GM18499 (cell line): Measurements from ENCODE around the gene DLX2.

Source experiments
- ATAC-seq: cut with Tn5 transposase; IDR thresholded peaks from one replicate; pipeline ENCODE4 v1.9.1; 2021; ENCODE audit warnings: moderate number of reproducible peaks; ENCODE audit not compliant: insufficient read depth, unreplicated experiment

Gene DLX2

DNA sequence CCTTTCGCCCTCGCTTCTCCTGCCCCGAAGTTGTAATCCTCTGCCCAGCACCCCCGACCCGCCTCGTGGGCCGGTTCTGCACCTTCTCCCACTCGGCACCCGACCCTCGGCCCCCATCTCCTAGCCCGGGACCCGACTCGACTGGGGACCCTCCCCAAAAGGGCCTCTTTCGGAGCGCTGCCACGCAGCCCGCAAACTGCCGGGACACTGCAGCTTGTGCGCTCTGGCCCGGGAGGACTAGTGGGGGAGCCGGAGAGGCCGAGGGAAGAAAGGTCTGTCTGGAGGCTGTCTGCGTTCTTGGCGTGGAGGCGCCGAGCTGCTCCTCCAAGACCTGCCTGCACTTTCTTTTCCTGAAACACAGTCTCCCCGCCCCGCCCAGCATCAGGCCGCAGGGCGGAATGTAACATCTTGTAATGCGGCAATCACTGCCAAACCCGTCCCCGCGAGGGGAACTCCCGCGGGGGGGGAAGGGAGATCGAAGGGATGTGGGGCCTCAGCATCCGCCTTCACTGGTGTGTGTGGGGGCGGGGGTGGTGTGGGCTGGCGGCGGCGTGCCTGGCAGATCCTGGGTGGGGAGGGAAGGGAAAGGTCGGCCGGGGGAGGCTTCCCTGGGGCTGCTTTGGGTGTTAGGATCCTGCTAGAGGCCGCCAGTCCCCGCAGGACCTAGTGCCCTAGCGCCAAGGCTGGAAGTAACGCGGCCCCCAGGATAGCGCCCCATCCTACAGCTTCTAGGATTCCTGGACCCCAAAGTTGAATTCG, 7.4 kb downstream of the DLX2 start:
- ATAC-seq = no peak

DNA sequence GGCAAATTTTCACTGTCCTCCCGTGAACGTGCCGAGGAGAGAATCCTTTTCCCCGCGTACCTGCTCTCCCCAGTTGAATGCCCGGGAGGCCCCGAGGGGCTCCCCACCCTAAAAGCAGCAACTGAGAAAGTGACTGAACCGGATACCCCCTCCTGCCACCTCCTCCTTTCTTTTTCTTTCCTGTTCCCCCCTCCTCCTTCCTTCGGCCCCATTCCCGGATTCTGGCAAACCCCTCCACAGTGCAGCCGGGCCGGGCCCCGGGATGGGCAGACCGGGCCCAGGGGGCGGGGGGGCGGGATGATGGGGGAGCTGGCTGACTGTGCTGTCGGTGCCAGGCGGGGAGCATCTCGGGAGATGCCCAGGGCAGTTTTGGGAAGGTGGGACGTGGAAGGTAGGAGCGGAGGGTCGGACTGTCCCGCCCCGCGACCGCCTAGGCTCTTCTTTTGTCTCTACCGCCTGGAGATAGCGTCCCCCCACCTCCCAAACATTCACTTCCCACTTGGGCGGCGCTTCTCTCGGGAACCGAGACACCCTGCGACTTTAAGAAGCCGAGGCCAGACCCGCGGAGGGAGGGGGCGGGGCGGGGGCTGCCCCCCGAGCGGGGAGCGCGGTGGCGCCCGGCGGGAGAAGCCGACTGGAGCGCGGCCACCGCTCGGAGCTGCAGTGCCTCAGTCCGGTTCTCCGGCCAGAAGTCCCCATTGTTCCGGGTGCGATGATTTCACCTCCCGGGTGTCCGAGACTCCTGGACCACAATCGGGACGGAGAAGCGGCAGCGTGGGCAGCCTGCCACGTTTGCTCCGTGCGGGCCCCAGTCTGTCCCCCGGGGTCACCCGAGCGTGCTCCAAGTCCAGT, 8.2 kb downstream of the DLX2 start:
- ATAC-seq = no peak

DNA sequence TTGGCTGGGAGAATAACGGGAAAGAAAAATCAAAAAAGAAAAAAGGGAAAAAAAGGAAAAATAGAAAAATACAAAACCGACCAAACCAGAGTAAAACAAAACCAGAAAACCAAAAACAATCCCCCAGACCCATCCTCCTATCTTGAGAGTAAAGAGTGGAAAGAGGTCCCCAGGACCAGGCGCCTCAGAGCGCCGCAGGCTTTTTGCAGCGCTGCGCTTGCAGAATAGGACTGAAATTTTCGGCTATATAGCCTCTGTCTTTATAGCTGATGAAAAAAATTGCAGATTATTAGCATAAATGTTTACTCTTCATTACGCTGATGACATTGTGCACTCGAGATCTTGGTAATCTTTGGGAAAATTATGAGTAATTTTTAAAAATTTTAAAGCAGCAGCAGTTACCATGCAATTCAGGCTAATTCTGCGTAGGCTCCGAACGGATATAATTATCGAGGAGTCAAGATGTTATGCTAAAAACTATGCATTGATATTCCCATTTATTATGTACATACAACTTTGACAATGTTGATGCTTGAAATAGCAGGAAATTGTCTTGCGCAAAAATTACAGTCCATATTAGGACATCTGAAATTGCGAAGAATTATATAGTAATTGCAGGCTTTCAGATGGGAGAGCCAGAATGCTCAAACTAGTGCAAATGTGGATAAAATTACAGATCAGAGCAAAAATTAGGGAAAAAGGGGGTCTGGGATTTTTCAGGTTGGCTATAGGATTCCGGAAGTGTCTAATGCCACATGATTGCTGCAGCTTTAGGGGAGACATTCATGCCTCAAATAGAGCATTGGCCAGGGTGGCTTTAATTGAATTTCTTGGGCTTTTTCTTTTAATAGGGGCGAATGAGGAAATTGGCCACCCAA, 9.0 kb downstream of the DLX2 start:
- no peak for ATAC-seq

DNA sequence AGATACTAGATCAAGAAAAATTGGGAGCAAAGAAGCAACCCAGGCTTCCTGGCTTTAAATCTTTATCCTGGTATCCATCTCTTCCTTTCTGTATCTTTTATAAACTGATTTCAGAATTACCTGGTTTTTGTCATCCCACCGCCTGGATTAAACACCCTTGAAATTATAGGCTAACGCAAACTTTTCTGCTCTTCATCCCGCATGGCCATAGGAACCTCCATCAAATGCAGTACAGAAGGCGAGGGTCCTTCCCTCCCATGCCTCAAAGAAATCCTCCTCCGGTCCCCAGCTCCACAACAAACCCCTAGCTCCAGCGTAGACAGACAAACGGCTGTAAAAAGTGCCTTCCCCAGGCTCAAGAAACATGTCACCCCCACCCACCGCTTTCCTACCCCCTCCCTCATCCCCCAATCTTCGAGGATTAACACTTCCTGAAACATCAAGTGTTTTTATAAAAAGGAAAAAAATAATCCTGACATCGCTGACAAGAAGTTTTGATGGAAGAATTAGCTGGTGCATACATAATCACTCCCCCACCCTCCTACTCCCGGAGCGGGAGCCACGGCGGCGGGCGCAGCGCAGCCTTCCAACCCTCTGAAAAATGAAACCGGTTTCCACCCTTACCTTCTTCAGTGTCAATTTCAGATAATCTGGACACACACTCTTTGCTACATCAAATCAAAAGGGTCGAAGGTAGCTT, 9.8 kb downstream of the DLX2 start:
- no peak for ATAC-seq

DNA sequence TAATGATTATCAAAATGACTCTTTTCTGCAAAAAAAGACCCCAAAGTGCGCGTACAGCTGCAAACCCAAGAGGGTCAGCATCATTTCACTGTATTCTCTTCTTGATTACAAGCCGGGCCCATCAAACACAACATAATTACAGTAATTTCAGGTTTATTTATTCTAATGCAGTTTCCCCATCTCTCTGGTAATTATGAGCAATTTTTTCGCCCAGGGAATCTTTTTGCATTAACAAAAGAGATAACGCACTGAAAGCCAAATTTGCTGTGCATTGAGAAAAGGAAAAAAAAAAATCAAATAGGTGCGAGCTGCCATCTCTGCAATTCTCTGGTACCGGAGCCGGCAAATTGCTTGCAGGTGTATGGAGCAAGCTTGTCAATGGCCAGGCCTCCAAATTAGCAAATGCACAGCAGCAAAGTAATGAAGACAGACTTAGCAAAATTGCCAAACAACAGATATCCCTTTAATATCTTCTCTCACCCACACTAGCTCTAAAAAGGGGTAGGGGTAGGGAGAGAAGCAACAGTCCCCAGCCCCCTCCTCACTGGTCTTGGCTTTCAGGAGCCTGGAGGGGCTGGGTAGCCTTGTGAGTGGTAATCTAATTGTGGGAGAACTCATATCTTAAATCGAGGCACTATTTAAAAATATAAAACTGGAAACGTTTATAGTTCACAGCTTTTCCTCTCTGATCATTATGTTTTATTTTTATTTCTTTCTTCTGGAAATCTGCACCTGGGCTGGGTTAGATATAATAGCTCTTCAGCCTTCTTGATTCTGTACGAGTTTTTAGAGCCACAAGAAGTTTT, 10.7 kb downstream of the DLX2 start:
- no peak for ATAC-seq

DNA sequence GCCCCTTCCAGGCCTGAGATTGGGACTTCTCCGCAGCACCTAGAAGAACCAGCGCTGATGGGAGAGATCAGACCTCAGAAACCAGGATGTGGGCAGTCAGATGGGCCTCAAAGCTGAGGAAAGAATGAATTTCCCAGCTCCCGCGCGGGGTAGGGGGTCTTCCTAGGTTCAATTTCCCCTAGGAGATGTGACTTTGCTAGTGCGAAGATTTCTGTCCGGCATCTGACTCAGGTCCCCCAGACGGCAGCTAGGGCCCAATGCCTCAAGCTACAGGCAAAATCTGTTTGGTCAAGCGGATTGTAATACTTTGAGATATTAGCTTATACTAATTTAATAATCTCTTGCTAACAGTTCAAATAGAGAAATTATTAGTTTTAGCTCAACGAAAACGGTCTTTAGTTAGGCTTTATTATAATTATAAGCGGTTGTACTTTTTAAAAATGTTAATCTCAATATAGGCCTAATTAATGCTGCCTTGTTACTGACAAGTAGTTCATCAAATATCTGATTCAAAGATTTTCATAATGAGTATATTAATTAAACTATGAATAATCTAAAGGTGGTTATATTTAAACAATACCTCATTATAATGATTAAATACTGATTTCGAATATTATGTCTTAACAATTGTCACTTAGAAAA, 11.6 kb downstream of the DLX2 start:
- no peak for ATAC-seq

DNA sequence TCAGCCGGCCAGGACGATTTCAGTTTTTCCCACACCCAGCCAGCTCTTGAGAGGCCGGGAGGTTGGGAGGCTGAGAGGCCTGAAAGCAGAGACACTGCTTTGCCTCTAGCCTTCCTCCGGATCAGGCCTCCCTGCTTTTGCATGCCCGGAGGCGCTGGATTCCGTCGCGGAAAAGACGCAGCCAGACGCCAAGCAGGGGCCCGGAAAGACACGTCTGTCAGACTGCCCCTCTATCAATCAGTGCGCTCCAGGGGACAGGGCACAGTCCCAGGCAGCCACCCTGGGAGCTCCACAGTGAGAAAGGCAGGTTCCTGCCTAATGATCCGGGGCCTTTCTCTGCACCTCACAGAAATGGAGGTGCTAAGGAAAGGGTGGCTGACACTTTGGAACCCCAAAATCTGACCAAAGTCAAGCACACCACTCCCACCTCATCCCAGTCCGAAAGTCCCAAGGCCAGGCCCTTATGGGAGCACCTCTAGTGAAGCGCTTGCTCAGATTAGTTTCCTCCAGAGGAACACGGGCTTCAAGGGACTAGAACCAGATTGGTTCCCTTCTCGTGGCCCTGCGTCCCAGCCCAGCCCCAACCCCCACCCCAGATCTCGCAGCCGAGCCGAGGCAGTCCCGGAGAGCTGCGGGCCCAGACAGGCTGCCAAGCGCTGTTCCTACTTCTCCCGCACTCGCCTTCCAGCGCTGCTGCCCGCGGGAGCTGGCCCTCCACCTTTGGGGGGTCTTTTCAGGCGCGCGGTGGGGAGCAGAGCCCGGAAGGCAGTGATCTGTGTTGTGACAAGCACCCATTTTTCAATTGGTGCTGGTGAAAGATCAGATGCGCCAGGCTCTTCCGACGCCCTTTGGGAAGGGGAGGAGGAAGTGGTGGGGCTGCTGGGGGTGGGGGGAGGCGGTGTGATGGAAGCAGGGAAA, 12.4 kb downstream of the DLX2 start:
- no peak for ATAC-seq

DNA sequence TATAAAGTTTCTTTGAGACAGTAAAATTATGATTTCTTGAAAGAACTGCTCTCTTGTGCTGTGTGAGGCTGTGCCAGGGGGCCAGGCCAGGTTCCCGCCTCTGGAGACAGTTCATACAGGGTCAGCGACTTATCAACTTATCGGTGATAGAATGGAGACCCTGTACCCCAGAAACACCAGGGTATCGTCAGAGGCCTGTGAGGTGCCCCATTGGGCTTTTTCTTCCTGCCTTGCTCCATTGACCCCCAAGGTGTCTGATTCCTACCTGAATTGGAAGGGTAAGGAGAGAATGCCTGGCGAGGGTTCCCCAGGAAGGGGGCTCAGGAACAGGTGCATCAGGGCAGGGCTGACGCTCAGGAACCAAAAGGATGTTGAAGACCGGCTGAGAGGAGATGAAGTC, 13.1 kb downstream of the DLX2 start:
- no peak for ATAC-seq

DNA sequence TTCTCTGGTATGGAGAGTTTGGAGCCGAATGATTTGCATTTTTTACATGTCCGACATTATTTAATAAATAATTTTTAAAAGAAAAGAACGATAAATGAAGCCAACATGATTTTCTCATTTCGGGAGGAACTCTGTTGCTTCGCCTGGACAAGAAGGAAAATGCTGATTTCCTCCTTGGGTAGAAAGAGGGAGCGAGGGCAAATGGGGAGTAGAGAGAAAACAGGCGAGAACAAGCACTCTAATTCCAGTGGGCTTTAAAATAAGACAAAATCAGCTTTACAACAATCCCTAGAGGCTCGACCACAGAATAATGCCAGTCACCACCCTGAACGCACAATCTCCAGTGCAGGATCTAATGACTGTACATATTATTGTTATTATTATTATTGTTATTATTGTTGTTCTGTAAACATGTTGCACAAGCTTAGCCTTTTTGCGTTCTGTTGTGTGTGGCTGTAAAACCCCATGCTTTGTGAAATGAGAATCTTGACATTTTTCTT, 13.6 kb downstream of the DLX2 start:
- ATAC-seq = no peak

DNA sequence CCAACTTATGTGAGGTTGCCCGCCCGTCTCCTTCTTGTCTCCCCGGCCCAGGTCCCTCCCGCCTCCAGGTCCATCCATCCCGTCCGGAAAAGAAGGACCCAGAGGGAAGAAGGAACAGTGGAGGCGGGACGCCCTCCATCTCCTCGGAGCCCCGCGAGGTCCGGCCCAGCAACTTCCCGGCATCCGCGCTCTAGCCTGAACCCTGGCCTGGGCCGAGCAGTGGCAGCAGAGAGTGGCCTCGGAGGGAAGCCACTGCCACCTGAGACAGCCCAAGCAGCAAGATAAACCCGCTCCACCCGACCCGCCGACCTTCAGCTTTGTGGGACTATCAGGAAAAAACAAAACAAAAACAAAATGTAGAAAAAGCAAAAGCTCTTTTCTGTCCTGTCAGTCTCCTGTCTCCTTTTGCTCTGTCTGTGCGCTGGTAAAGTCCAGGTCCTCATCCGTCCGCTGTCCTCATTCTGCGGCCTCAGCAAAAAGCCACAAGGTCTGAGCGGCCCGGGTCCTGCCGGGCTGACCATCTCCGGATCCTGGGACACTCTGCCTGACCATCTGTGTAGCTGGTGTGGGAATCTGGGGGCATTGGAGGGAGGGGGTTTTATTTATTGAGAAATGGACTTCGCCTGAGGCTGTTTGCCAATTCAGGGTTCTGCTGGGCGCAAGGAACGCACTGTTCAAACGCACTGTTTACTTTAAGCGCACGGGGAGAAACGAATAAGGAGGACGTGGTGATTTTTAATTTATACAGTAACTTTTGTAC, 14.3 kb downstream of the DLX2 start:
- no peak for ATAC-seq

DNA sequence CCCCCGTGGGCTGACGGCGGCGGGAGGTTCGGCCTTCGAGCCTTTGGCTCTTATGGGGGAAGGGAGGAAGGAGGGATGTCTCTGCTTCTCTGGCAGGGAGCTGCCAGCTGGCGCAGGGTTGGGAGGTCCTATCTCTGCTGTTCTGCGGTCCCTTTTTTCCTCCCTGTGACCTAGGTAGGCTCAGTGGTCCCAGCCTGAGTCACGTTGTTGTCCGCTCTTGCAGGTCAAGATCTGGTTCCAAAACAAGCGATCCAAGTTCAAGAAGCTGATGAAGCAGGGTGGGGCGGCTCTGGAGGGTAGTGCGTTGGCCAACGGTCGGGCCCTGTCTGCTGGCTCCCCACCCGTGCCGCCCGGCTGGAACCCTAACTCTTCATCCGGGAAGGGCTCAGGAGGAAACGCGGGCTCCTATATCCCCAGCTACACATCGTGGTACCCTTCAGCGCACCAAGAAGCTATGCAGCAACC, 14.9 kb downstream of the DLX2 start:
- ATAC-seq = no peak

DNA sequence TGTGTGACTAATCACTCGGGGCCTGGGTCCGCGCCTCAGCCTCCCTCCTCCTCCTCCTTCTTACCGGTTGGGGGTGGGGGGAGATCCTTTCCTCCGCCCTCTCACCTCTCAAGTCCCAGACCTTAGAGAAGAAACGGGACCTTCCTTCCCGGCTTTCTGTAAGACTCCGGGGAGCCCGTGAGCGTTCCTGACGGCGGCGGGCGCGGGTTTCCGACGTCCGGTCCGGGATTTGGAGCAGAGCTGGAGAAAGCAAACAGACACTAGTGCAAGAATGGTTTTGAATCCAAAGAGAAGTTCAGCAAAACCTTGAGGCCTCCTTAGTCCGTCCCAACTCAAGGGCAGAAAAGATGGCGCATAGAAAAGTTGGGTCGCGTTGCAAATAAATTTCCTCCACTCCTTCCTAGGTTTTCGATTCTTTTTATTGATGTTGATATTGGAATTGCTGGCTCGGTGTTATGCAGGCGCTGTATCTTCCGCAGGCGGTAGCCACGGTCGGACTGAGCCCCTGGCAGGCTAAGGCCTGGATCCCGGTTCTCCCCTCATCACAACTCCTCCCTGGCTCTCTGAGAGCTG, 15.4 kb downstream of the DLX2 start:
- ATAC-seq = no peak

DNA sequence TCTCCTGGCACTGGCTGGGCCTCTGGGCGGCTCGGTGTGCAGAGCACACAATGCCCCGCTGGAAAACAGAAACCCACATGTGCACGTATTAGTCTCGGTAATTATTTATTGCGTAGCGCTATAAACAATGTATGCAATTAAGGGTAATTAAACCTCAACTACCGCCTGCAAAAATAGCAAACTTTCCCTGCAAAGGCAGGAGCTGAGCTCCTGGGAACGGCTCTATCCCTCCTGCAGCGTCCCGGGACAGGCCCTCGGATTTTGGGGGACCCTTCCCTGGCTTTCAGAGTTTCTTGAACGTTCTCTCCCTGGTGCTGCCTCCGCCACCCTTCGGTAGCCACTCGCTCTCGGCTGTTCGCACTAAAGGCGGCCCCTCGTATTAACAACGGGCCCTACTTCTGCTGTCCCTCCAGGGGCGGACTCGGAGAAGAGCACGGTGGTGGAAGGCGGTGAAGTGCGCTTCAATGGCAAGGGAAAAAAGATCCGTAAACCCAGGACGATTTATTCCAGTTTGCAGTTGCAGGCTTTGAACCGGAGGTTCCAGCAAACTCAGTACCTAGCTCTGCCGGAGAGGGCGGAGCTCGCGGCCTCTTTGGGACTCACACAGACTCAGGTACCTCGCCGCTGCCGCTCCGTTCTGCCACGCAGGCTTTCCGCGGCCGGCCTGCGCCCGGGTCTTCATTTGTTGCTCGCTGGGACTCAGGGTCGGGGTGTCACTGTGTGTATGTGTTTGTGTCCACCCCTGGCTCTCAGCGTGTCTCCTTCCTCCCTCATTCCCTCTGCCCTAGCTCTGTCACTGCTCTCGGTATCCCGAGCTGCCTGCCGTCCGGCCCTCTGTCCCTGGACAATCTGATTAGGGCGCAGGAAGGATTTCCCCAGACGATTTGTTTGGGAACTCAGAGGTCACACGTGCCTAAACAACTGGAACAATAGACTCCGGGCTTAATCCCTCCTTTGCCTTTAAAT, 16.2 kb downstream of the DLX2 start:
- ATAC-seq = no peak

DNA sequence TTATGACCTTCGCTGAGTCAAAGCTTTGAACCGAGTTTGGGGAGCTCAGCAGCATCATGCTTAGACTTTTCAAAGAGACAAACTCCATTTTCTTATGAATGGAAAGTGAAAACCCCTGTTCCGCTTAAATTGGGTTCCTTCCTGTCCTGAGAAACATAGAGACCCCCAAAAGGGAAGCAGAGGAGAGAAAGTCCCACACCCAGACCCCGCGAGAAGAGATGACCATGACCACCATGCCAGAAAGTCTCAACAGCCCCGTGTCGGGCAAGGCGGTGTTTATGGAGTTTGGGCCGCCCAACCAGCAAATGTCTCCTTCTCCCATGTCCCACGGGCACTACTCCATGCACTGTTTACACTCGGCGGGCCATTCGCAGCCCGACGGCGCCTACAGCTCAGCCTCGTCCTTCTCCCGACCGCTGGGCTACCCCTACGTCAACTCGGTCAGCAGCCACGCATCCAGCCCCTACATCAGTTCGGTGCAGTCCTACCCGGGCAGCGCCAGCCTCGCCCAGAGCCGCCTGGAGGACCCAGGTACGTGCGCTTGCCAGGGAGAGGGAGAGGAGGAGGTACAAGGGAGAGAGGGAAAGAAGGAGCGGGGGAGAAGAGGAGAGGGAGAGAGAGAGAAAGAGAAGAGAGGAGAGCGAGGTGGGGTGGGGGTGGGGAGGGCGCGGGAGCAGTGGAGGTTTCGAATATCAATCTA, 17.1 kb downstream of the DLX2 start, which contains the start of gene DLX1:
Gene DLX1, plus strand, starts transcription at position 48 of the 700 bp plus-strand sequence. Its CDS starts 171 bp downstream, at position 219.
- ATAC-seq = no peak
